SKM-1 treated with dmso at 0.1 percent for 144 hours (cell line): Measurements from ENCODE around the gene RXFP1.

Experiments
- DNase-seq: peaks from one replicate; lab custom pipeline; 2025; ENCODE audit not compliant: unreplicated experiment; lab: John Stamatoyannopoulos, UW

RXFP1 gene

DNA sequence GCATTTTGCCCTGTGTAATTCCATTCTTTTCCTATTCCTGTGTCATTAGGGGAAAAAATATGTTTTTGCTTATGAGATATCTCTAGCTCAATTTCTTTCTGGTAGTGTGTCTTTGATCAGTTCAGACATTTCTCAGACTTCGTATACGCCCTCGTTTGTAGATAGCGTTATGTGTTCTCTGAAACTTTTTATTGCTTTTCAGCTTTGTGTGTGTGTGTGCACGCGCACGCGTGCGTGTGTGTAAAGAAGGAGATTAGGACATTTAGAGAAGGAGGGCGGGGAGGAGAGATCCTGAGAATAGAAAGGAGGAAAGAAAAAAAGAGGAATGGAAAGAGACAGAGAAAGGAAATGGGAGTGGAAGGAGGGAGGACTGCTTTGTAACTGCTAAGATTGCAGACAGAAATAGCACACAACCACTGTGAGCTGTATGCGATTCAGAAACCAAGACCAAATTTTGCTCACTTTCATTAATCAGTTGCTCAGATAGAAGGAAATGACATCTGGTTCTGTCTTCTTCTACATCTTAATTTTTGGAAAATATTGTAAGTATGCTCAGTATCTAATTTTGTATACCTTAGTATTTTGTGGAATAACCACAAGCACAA is at the start of gene RXFP1:
RXFP1 (plus strand) TSS at position 399 of the 605 bp plus-strand sequence; CDS start at position 494, 95 bp downstream.
- no peak for DNase-seq

DNA sequence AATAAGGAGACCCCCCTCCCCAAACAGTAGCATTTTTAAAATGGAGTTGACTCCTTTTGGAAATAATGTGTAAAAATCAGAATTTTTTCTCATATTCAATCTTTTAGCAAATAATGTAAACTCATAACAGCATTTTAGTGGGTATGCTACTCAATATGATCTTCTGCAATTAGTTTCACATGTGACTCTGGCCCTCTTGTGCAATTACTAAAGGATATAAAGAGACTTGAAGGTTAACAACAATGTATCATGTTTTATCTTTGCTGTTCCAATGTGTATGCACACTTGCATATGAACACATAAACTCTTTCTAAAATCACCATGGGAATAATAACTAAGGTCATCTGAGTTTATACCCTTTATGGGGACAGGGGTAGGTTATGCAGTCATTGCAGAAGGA is 39.9 kb upstream of the RXFP1 start:
- DNase-seq, result no peak

- DNase-seq, result no peak
Observed at GRCh38 chr4:158484173-158484885, 37.4 kb upstream of the RXFP1 start.

GRCh38 chr4:158490629-158491028 is 31.1 kb upstream of the RXFP1 start:
- DNase-seq, result no peak

- no peak for DNase-seq
Observed at GRCh38 chr4:158492391-158492790, 29.3 kb upstream of the RXFP1 start.

GRCh38 chr4:158496030-158496741 is 25.5 kb upstream of the RXFP1 start:
- peak; percentile 14 for DNase-seq

DNA sequence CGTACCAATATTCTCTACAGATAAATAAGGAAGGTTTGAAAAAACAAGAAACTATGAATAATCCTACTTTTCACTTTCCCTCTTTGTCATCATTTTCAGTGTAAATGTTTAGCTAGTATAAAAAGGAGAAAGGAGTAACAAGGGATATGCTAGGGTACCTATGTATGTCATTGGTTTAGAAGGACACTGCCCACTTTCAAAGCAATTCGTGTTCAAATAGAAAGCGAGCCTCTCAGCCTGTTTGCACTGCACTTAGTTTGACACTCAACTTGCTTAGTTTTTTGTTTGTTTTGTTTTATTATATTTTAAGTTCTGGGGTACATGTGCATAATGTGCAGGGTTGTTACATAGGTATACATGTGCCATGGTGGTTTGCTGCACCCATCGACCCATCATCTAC is 21.6 kb upstream of the RXFP1 start:
- DNase-seq, result no peak

- peak; percentile 75 for DNase-seq
Observed at GRCh38 chr4:158513256-158513655, 8.4 kb upstream of the RXFP1 start.

GRCh38 chr4:158519226-158519625 is 2.5 kb upstream of the RXFP1 start:
- DNase-seq, result no peak

GRCh38 chr4:158523990-158524535 is 2.4 kb downstream of the RXFP1 start:
- DNase-seq, result no peak

DNA sequence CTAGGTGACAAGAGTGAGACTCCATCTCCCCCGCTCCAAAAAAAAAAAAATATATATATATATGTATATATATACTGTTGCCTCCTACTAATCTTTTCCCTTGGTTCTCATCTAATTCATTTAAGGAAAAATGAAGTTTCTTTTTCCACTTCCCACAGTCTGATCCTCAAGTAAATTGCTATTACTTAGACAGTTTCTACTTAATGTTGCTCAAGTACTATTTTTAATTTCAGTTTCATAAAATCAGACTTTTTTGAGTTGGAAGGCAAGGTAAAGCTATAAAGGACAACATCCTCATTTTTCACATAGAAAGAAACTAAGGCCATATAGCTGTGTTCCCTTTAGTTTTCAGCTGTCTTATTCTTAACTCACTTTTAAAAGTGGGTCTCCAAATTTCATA is 5.8 kb downstream of the RXFP1 start:
- no peak for DNase-seq

DNA sequence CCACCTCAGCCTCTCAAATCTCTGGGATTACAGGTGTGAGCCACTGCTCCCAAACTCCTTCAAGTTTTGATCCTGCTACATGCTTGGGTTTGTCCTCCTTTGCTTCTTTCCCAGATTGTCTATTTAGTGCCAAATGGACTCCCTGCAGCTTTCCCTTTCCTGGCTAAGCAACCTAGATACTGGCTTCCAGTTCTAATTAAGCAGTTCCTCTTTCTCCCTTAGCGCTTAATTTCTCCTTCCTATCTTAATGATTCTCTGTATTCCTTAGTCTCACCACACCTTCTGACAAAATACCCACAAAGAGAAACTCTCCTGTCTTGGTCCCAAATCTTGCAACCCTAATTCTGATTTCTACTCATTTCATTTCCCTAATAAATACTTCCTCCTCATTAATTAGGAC is 7.8 kb downstream of the RXFP1 start:
- no peak for DNase-seq

DNA sequence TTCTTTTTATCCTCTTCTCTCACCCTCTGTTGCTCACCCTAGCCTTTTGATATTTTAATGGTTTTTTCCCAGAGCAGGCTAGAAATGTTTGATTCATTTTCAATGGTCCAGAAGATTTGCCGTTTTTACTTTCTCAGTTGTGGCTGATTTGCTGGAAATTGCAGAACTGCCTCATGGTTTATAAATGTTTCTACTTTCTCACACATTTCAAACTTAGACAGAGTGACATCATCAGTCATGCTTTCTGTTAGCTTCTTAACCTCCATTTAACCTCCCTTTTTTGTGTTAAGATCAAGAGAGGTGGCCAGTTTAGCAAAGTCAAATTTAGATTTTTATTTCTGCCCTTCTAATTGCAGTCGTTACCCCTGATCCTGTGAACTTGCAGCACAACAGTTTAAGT is 8.7 kb downstream of the RXFP1 start:
- no peak for DNase-seq

DNA sequence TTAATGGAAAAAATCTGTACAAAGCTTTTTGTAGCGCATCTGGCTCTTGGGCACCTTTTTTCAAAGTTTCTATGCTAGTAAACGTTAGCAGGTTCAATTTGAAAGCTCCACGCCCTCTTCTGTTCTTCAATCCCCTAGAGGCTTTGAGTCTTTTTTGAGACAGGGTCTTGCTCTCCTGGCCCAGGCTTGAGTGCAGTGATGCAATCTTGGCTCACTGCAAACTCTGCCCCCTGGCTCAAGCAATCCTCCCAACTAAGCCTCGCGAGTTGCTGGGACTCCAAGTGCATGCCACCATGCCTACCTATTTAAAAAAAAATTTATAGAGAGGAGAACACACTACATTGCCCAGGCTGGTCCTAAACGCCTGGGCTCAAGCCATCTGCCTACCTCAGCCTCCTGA is 9.2 kb downstream of the RXFP1 start:
- no peak for DNase-seq

- DNase-seq, result no peak
Observed at GRCh38 chr4:158532556-158533231, 11.0 kb downstream of the RXFP1 start.

DNA sequence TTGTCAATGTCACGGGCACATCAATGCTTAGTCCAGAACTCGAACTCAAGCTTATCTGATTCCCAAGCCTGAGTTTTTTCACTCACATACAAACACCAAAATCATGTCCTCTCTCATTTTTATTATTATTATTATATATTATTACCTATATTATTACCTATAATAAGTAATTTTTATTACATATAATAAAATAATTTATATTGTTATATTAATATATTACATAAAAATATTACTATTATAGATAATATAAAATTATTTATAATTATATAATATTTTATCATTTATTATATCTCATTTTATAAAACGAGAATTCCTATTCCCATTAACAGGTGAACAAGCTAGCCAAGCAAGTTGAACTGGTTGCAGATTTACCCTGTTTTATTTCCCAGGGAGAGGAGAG is 13.0 kb downstream of the RXFP1 start:
- DNase-seq, result no peak

- no peak for DNase-seq
Observed at GRCh38 chr4:158535130-158535614, 13.5 kb downstream of the RXFP1 start.

- DNase-seq, result no peak
Observed at GRCh38 chr4:158536833-158537232, 15.2 kb downstream of the RXFP1 start.

GRCh38 chr4:158538176-158538575 is 16.5 kb downstream of the RXFP1 start:
- no peak for DNase-seq

GRCh38 chr4:158538911-158539310 is 17.2 kb downstream of the RXFP1 start:
- DNase-seq, result peak; percentile 76
